ENCODE data around the gene GPR82.
A peak's percentile ranks its signal among the peaks of the same experiment; 100 is the strongest.

- peak in 1 of 2 experiments; percentile 79; a peak in 3 of 4 replicates for TF ChIP-seq EP300 (IDR thresholded peaks at IDR 0.05; ENCODE audit: borderline replicate concordance in 1 of 2, control insufficient read depth in 1 of 2, low read depth in 2 of 2, low read length in 2 of 2)
- TF ChIP-seq CREM (IDR thresholded peaks at IDR 0.05; ENCODE audit: low read depth), result peak; percentile 73; the same call in 1 of the 2 replicates
- TF ChIP-seq CTCF (IDR thresholded peaks at IDR 0.05 in 2 of 3, conservative IDR thresholded peaks at IDR 0.05 in 1 of 3; ENCODE audit: control insufficient read depth in 2 of 3, extremely low read depth in 1 of 3, insufficient read depth in 1 of 3, low read depth in 3 of 3, low read length in 3 of 3), result no peak
- no peak for TF ChIP-seq BCL3 (IDR thresholded peaks at IDR 0.05; ENCODE audit: borderline replicate concordance, insufficient read depth, low read depth, low read length, poor library complexity, severe bottlenecking)
Measured at GRCh38 chrX:41733939-41734338, 10.0 kb downstream of the GPR82 start.

Data from GM12878 (cell line).